Measurements from ENCODE around the gene NHLH1.

NHLH1 gene

DNA sequence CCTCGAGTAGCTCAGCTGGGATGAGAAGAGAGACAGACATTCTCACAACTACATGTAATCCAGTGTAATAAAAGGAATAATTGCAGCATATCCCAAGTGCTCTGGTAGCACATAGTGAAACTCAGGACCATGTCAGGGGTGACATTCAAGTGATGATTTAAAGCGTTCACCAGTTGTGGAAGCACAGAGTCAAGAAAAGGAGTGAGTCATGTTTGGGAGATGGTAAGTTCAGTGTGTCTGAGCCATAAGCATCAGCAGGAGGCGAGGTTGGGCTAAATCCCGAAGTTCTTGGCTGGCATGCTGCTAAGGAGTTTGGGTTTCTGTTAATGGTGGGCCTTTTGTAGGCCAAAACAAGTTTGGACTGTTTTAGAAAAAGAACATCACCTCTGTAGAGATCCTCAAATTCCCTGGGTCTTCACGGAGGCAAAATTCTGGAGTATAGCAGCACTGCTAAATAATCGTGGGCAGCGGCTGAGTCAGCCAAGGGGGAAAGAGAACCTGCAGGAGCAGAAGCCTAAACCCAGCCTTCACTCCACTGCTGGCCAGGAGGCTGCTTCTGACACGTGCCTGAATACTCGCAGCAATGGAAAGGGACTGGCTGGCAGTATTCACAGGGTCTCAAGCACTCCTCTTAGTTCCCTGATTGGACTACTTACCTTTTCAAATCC, 7.2 kb upstream of the NHLH1 start:
- DNase-seq (ENCODE audit: low read depth in 2 of 2), result no peak

DNA sequence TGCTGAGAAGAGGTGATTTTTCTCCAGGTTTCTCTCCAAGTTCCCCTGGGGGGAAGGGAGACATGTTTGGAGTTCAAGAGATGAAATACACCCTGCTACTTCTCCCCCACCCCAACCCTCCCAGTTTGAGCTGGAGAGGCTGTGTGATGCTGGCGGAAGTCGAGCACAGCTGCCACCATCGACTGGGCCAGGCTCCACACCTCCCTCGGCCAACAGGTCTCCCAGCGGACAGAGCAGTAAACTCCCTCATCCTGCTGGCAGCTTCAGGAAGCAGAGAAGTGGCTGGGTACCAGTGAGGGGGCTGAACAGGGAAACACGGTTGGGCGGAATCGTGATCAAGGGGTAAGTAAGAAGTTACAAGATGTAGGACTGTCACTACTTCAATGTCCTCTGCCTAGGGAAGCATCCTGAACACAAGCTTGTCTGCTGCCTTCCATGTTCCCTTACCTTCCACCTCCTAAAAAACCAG, 6.6 kb upstream of the NHLH1 start:
- DNase-seq (ENCODE audit: low read depth in 2 of 2), result no peak

DNA sequence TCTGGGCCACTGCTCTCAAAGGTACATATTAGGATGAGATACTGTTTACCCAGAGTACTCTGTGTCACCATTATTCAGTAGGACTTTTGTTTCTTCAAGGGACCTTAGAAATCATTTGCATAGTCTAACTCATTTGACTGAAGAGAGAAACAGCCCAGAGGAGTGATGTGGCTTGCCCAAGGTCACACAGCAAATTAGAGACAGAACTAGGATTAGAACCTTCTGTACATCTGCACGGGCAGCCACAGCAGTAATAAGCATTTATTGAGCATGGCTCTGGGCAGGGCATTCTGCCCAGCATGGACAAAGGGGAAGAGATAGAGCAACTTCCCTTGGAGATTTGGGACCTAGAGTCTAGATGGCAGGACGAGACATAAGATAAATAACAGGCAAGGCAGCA, 5.7 kb upstream of the NHLH1 start:
- no peak for DNase-seq (ENCODE audit: low read depth in 2 of 2)

DNA sequence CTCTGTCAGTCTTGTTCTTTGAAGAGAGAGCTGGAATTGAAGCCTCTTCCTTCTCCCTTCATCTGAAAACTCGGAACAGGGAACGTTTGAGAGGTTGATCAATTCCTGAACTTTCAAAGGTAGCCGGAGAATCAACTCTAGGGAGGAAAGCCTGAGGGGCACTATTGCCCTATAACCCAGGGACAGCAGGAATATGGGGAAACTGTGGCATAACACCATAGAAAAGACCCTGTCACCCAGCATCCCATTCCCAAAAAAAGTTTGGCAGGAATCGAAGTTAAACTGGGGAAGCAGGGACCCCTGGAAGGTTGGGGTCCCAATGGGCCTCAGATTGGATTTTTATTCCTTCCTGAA, 5.1 kb upstream of the NHLH1 start:
- no peak for DNase-seq (ENCODE audit: low read depth in 2 of 2)

DNA sequence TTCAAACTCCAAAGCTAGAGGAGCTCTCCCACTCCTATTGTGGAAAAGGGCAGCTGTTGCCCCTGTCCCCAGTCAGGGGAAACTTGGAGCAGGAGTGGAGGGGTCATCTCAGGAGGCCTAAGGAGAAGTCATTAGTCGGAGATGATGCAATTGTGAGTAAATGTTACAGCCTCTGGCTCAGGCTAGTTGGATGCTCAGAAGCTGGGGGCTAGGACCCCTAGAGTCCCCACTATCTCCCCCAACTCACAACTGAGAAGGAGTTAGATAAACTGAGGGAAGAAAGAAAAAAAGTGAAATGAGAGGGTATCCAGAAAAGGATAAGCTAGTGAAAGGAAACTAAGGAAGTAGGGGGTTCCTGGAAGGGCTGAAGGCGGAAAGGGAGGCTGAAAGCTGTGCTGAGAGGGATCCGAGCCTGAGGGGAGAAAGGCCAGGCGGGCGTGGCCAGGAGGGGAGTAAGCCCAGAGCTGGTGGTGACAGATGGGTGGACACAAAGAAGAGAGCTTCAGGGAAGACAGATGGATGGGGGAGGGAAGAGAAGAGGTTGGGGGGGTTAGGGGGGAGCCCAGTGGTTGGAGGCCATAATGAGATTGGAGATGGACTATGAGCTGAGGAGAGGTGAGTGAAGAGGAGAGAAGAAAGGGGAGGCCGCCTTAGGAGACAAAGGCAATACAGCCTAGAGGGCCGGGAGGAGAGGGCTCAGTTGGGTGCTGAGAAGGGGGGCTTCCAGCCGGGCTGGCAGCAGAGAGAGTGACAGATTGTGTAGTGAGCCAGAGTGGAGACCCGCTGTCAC, 4.5 kb upstream of the NHLH1 start:
- no peak for DNase-seq (ENCODE audit: low read depth in 2 of 2)

DNA sequence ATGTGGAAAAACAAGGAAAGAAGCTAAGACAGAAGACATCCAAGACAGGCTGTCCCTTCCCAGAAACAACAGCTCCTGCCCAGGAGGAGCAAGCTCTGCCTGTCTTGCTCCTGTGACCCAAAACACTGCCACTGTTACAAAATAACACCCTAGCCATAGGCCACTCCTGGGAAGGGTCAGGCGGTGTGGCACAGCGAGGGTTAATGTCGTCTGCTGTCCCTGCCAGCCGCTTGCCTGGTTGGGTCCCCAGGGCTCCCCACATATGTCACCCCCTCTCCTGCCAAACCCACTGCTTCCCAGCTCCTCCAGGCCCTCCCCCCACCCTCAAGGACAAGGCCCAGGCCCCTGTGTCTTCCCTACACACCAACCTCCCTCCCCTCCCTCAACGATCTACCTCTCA, 3.9 kb upstream of the NHLH1 start:
- no peak for DNase-seq (ENCODE audit: low read depth in 2 of 2)

DNA sequence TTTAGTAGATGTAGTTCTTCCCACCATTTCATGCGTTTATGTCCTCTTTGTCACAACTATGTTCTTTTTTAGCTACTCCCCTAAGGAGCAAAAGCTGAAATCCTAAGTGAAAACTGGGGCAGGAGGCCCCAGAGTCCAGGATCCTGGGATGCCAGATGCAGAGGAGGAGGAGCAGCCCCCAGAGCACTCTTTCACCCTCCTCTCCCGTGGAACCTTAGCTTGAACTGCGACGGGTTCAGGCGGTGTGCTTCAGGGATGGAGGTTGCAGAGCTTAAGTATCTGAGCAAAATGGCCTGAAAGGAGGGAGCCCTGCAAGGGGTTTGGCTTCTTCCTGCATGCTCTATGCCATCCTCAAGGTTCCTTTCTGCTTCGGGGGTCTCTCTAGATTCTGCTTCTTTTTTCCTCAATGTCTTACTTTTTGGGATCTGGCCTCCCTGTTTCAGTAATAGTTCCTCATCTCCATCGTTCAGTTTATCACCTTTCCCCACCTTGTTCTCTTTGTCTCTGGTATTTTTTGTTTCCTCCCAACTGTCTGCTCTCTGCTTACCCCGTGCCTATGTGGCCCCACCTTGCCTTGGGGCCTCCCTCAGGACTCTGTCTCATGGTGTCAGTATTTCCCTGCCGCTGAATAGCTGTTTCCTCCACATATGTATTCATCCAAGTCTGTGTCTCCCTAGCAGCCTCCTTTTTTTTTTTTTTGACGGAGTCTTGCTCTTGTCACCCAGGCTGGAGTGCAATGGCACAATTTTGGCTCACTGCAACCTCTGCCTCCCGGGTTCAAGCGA, 2.7 kb upstream of the NHLH1 start:
- no peak for DNase-seq (ENCODE audit: low read depth in 2 of 2)

DNA sequence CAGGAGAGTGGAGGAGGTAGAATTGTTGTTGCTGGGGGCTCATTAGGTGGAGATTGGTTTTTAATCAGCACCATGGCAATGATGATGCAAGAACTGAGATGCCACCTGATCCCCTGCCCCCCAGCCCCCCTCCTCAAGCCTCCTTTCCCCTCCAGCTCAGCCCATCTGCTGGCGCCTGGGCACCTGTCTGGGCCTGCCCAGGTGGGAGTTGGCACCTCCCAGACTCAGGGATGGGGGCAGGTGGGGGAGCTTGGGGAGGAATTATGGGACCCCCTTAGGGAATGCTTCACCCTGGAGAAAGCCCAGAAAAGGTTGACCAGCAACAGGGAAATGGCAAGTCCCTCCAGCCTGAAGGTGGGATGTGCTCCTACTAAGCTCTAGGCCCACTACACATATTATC, 1.5 kb upstream of the NHLH1 start:
- no peak for DNase-seq (ENCODE audit: low read depth in 2 of 2)

DNA sequence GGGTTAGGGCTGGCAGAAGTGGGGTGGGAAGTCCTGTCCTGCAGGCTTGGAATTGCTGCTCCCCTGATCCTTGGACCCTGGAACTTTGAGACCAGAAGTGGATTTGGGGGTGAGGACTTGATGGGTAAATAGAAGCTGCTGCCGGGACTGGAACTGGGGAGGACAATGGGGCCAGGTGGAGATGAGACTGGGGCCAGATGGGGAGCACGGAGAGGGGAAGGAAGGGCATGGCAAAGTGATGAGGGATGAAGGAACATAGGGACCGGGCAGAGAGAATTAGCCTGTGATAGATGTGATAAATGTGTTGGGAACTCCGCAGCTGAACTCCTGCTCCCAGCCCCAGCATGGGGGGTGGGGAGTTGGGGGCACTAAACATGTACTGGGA, 637 bp downstream of the NHLH1 start:
- no peak for DNase-seq (ENCODE audit: low read depth in 2 of 2)

DNA sequence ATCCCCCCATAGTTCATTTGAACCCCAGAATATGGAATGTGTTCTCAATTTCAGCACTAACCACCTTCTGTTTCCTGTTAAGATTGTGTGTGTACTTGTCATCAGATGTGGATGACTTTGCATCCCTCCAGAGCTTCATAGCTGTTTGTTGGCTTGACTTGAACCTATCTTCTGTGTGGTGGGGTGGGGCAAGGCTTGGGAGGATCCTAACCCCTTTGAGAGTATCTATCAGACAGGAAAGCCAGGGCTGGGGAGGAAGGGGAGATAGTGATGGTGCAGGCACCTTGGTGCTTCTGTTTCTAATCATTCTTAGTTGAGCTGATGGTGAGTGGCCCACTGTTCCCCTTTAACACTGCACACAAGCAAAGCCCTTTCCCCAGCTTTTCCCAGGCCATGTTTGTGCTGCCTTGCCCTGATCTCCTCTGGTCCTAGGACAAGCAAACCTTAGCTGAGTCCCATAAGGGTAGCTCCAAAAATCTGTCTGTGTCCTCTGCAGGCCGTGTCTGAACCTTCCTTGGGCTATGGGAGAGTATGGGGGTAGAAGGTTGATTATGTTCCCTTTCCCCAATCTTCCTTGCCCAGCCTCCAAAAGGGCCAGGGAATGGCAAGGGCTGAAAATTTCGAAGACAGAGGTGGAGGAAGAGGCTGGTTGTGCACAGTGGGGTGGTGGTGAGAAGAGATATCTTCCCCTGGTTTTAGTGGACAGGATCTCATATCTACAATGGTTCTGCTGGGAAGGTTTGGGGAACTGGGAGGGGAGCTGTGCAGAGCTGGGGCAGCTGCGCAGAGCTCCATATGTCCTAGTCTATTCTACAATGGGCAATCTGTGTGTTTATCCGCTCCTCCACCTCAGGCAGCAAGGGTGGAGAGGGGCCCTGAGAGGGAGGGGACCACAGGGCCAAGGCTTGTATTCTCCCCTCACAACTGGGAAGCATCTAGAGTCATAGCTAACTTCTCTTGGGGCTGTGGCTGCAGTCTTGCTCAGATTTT, 1.4 kb downstream of the NHLH1 start:
- DNase-seq (ENCODE audit: low read depth in 2 of 2), result no peak

DNA sequence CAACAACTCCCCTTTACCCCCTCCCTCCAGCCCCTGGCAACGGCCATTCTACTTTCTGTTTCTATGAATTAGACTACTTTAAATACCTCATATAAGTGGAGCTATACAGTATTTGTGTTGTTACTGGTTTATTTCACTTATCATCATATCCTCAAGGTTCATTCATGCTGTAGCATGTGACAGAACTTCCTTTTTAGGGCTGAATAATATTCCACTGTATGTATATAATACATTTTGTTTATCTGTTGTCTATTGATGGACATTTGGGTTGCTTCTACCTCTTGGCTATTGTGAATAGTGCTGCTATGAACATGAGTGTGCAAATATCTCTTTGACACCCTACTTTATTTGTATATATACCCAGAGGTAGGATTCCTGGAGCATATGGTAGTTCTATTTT, 2.2 kb downstream of the NHLH1 start:
- no peak for DNase-seq (ENCODE audit: low read depth in 2 of 2)

DNA sequence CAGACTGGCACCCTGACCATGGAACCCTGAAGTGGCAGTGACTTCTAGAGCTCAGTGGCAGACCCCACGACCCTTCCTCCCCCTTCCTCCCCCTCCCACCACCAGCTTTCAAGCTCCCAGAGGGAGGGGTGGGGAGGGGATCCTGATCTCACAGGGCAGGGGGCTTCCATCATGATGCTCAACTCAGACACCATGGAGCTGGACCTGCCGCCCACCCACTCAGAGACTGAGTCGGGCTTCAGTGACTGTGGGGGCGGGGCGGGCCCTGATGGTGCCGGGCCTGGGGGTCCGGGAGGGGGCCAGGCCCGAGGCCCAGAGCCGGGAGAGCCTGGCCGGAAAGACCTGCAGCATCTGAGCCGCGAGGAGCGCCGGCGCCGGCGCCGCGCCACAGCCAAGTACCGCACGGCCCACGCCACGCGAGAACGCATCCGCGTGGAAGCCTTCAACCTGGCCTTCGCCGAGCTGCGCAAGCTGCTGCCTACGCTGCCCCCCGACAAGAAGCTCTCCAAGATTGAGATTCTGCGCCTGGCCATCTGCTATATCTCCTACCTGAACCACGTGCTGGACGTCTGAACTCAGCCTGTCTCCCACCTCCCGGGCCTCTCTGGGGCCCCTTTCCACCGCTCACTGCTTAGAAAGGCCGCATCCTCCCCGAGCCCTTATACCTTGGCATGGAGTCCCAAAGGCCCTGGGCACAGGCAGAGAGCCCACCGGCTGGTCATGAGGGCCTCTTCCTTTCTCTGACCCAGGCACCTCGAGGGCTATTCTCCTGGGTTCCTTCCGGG, 3.9 kb downstream of the NHLH1 start:
- no peak for DNase-seq (ENCODE audit: low read depth in 2 of 2)

DNA sequence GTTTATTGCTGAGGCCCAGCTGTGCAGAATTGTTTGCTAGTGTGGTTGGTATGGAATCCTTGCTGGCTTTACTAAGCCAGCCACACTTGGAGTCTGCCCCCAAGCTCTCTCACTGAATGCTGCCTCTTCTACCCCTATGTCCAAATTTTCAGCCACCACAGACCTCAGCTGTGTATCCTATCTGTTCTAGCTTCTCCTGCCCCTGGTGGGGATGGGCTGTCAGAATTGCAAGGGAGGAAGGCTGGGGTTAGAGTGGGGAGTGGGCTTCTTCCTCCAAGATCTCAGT, 4.4 kb downstream of the NHLH1 start:
- DNase-seq (ENCODE audit: low read depth in 2 of 2), result no peak

DNA sequence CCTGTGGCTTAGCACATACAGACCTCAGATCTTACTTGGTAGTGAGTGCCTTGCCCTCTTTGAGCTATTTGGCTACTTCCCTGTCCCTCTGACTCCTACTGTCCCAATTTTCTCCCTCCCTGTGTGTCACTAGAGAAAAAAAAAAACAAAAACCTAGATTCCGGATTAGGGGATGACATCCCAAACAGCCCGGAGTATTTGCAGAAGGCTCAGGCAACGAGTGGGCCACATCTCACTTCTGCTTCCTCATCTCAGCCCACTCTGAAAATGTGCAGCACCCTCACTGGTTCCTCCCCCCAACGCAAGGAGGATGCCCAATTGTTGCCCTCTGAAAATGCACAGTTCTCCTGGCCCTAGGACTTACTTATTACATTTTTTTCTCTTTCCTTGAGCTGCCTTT, 4.9 kb downstream of the NHLH1 start:
- no peak for DNase-seq (ENCODE audit: low read depth in 2 of 2)

DNA sequence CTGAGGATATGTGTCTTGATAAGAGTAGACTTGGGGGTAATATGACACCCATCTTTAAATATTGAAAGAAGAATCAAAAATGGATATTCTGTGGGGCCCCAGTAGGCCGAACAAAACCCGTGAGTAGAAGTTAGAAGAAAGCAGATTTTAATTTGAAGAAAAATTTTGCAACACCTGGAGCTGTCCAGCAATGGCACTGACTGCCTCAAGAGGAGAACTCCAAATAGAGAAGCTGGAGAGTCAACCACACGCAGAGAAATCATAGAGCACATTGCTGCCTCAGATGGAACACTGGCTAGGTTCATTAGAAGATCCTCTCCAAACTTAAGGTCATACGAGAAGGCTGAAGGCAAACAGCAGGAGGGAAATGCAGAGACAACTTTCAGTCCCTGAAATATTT, 6.8 kb downstream of the NHLH1 start:
- no peak for DNase-seq (ENCODE audit: low read depth in 2 of 2)

DNA sequence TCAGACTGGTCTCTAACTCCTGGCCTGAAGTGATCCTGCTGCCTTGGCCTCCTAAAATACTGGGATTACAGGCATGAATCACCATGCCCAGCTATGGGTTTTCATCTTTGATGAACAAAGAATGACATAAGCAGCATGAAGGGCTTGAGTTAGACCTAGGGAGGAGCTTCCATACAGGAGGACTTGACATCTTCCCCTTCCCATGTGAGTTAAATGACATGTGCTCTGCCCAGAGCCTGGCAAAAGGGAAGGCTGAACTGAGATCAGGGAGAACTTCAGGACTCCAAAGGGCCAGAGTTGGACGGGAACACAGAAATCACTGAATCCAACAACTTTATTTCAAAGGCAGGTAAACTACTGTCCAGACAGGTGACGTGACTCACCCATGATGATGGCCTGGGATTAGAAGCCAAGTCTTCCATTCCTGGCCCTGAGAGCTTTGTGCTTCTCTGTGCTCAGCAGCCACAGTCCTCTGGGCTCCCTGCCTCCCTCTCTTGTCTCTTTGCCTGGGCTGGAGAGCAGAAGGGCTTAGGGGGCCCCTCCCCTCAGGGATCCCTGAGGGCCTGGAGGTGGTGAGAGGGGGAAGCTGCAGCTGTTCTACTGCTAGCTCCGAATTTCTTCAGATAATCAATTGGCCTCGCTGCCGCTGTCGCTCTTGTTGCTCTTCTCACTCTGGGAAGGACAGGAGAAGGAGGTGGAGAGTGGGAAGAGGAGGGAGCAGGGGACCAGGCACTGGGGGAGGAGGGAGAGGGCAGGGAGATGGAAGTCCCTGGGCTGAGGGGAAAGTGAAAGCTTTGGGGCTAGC, 7.6 kb downstream of the NHLH1 start:
- no peak for DNase-seq (ENCODE audit: low read depth in 2 of 2)

DNA sequence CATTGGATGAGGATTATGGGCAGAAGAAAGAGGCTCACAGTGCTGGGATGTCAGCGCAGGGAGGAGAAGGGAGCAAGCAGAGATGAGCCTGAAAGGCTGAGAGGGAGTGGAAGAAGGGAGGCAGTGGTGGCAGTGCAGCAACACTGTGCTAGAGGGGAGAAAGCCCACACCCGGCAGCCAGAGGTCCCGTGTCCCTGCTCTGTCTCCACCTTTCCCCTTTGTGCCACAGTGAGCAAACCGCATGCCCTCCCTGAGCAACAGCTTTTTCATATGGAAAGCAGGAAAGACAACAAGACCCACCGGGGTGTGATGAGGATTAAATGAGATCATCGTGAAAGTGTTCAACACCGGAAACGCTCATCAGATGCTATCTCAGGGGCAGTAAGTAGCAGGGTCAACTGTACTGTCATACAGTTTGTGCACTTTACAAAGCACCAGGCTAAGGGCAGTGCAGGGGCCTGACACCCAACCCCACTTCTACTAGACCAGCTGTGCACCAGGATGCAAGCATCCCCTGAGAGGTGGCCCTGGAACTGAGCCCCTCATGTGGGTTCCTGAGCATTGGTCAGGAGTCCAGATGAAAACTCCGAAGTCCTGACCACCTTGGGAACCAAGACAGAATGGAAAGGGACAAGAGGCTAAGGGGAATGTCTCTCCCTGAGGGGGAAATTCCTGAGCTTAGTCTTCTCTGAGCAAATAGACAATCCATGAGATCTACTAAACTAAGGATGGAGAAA, 9.1 kb downstream of the NHLH1 start:
- no peak for DNase-seq (ENCODE audit: low read depth in 2 of 2)

DNA sequence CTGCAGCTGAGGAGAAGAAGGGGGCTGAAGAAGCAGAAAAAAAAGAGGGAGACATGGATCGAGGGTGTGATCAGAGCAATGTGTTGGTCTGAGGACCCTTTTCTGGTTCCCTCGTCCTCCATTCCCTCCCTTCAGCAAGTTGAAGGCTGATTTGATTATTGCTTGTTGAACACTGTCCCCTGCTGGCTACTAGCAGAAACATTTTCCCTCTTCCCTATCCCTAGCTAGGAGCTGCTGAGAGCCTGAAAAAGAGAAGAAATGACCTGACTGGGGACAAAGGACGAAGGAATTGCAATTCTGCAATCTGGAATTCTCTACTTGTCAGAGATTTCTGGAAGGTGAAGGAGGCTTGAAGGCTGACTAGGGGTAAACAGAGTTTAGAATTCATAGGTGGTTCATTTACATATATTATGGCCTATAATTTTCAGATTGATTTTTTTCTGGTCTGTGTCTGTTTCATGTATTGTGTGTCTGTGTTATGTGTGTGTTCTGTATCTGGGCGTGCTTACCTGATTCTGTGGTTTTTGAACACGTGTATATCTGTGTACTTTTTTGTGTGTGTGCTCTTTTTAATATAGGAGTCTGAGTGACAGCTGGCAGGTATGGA, 9.8 kb downstream of the NHLH1 start:
- DNase-seq (ENCODE audit: low read depth in 2 of 2), result peak in 1 of 2 donors; percentile 7

DNA sequence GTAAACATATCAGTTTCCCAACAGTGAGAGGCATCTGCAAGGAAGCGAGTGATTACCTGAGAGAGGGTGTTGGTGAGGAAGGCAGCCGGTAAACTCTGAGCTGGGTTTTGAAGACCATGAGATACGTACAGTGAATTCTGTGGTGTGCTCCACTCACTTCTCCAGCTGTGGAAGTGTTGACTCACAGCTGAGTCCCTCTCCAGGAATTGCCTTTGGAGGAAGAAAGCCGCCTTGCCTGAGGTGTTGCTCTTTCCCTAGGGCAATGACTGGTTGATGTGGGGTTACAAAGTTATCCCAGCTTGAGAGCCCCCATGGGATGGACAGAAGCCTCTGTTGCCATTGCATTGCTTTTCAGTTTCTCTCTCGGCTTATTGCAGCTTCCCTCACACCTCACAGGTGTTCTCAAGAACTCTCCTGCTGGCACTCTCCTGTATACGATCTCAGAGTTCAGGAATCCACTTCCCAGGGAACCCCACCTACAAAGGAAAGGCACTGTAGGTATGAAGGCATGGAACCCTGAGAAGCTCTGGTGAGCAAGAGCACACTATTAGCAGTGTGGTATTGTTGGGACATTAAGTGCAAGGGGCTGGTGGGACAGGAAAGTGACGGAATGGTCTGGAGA, 10.8 kb downstream of the NHLH1 start:
- DNase-seq (ENCODE audit: low read depth in 2 of 2), result no peak

Data from activated CD4-positive, alpha-beta T cell treated with anti-CD3 and anti-CD28 coated beads for 24 hours (primary cell).